Fibroblast of skin of abdomen (primary cell): ENCODE data around the gene CCDC6. TPM values are rescaled to one million over a fixed set of nuclear protein-coding genes. Genes with fewer than 3 reads are reported as not detected.
"Not testable (repeated sequence)": the region's sequence is repeated elsewhere in the genome, so short reads cannot be mapped to it uniquely, and the experiment has no call there.

ENCODE experiments used
- DNase-seq: peaks from one replicate; pipeline ENCODE4 v3.0.0-alpha.2; 2013
- polyA plus RNA-seq, 2 experiments: library from polyadenylated mRNA; unstranded; fragments of 120-200 nt; gene quantifications; one replicate each; pipeline ENCODE4 v1.2.1, GENCODE V29; 2013; ENCODE audit not compliant: insufficient read length in 2 of 2

CCDC6 gene
- polyA plus RNA-seq (2013, experiment 1 of 2; ENCODE audit: insufficient read length): 40.5 TPM
- polyA plus RNA-seq (2013, experiment 2 of 2; ENCODE audit: insufficient read length): 38.1 TPM

DNA sequence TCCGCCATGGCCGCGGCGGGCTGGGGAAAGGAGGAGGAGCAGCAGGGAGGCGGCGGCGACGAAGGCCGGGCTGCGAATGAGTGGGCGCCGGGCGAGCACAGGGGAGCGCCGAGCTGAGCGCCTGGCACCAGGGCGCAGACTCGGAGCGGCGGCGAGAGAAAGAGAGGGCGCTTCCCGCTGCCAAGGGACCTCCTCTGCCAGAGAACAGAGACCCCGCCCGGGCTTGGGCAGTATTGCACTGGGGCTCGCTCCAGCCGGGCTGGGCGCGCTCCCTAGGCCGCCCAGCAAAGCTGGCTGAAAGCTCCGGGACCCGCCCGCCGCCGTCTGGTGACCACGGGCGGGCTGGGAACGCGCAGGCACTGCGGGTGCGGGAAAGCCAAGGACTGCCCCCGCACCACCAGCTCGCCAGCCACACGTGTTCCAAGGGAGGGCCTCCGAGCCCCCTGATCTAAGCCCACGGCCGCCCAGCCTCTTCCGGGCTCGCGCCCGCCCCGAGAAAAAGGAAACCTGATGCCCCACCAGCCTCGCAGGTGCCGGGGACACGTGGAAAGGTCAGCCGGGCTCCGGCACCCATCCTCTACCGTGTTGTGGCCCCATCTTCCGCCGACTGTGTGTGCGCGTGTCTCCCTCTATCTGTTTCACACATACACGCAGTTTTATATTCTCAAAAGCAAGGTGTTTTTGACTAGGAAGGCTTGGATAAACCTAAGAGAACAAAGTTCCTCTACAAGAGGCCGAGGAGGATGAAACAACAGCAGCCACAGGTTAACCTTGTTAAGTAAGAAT is at the start of gene CCDC6:
Gene CCDC6, minus strand, starts transcription at position 140 of the 786 bp plus-strand sequence. Its CDS starts 132 bp downstream, at position 8.
- peak; percentile 93 for DNase-seq

DNA sequence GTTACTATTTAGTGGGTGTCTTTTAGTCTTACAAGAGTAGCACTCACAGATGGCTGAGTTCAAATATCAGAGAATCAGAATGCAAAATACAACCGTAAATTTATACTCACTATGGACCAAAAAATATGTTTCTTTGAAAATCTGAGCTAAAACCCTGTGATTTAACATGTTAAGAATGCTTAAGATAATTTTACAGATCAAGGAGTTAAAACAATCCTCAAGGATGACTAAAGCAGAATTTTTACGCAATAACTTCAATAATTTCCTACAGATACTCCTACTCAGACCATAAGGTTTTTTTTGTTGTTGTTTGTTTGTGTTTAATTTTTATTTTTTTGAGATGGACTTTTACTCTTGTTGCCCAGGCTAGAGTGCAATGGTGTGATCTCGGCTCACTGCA is 47.9 kb upstream of the CCDC6 start:
- peak; percentile 4 for DNase-seq

DNA sequence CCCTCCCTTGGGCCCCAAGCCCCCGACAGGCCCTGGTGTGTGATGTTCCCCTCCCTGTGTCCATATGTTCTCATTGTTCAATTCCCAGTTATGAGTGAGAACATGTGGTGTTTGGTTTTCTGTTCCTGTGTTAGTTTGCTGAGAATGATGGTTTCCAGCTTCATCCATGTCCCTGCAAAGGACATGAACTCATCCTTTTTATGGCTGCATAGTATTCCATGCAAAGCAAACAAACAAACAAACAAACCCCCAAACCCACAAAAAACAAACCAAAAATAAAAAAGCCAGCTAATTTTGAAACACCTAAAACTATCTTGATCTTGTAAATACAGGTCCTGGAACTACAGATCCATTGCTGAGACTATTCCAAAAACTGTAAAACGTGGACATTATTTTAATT is 47.4 kb upstream of the CCDC6 start:
- not testable (repeated sequence) for DNase-seq

DNA sequence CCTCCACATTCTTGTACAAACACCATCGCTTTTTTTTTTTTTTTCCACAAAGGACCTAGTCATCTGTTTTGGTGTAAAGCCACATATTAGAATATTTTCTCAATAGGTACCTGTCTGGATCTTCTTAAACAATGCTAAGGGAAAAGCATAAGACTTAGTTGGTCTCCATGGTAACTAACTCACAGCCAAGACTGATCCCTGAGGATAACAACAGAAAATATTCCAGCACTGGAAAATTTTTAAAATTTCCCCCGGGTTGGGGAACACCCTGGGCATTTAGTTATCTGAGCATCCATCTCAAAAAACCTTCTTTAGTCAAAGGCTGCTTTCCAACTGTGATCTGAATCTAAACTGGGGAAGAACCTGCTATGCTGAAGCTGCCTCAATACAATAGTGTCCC is 43.7 kb upstream of the CCDC6 start:
- DNase-seq: no peak

DNA sequence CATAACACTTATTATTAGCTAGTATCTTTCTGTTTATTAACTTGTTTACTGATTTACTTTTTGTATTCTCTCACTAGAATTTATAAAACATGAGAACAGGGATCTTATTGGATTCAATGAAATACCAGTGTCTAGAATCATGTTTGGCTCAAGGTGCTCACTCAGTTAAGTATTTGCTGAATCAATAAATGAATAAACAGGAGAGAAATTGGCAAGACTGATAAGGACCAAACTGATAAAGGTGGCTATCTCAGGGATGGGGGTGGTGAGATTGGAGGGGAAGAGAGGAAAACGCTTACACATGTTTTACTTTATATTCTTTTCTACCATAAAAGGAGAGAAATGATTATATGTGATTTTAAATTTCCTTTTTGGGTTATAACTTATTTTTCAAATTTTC is 43.3 kb upstream of the CCDC6 start:
- DNase-seq: no peak

DNA sequence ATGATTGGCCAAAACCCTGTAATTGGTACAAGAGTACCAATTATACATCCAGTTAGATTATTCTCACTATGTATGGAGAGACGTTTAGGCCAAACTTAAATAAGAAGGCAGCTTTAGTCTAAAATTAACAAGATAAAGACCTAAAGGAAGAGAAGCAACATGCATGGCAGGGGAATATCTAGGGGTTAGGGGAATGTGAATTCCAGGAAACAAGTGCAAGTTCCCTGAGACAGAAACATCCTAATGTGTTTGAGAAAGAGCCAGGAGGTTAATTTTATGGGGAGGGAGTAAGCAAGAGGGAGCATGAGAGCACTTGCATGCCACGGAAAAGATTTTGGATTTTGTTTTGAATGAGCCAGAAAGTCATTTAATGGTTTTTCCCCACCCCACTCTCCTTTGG is 39.6 kb upstream of the CCDC6 start:
- no peak for DNase-seq

DNA sequence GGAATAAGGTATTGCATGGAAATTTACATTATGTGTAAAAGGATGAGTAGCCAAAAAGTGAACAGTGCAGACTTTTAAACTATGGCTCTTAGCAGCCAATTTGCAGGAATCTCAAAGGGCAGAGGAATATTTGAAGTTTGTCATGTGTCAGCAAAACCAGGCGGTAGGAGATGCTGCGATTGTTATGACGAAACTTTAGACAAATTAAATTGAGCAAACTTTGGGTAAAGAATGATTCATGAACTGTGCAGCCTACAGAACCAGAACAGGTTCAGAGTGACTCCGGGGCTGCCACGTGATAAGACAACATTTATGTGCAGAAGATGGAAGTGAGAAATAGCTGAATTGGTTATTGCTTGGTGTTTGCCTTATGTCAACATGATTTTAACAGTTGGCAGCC is 39.2 kb upstream of the CCDC6 start:
- no peak for DNase-seq

DNA sequence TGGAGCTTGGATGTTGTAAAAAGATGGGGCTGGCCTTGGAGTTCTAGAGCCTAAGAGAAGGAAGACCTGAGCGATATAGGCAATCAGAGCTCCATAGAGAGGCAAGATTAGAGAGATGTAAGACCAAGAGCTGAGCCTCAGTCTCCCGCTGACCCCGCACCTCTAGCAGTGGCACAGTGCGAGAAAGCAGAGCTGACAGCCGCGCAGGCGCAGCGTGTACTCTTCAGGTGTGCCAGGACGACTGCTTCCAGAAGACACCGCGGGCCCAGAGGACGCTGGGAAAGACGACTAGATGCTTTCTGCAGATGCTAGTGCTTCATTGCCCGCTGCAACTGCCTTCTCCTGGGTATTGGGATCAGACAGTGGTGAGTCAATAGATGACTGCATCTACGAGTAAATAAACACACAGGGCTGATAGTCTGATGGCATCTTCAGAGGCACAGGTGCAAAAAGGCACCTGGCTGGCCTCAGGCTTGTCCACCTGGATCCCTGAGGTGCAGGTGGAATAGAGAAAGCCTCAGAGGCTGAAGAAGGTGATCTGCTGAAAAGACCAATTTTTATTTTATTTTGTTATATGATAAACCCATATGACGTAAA is 38.1 kb upstream of the CCDC6 start:
- no peak for DNase-seq

DNA sequence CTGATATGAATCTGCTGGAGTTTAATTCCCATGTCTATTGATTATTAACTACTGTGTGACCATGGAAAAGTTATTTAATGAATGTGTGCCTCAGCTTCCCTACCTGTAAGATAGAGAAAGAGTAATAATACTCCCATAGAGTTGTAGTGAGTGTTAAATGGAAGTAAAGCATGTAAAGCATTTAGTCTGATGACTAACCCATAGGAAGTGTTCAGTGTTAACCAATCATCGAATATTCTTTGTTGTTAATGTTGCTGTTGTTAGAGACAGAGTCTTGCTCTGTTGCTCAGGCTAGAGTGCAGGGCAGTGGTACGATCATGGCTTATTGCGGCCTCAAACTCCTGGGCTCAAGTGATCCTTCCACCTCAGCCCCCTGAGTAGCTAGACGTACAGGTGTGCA is 36.2 kb upstream of the CCDC6 start:
- DNase-seq: no peak

DNA sequence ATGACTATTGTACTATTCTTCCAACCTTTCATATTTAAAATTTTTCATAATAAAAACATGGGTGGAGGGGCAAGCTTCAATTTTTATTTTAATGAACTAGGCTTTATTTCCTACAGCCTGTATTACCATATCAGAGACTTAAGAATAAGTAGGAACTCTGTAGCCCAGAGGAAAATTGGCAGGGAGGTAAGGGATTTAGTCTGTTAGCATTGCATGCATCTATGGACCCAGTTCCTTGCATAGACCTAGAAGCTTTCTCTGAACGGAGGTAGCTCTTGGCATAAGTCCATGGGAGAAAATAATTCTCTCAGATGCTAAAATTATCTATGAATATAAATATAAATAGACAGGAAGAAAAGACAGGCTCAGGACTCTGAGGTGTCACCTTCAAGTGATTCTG is 31.4 kb upstream of the CCDC6 start:
- no peak for DNase-seq

DNA sequence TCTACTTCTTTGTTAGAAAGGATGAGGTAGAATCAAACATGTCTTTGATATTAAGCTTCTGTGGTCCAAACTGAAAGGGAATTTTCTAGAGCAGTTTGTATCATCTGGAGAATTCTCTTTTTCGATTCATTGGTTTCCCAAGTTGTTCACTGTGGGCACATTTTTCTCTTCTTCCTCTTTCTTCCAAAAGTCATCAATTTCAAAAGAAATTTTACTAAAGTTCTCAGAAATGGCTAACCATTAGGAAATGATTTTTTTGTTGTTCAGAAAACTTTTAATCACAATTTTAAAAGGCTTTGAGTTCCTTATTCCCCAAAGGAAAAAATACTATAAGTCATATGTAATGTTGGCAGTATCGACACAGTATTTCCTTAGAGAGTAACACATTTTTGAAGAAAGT is 28.3 kb upstream of the CCDC6 start:
- no peak for DNase-seq

DNA sequence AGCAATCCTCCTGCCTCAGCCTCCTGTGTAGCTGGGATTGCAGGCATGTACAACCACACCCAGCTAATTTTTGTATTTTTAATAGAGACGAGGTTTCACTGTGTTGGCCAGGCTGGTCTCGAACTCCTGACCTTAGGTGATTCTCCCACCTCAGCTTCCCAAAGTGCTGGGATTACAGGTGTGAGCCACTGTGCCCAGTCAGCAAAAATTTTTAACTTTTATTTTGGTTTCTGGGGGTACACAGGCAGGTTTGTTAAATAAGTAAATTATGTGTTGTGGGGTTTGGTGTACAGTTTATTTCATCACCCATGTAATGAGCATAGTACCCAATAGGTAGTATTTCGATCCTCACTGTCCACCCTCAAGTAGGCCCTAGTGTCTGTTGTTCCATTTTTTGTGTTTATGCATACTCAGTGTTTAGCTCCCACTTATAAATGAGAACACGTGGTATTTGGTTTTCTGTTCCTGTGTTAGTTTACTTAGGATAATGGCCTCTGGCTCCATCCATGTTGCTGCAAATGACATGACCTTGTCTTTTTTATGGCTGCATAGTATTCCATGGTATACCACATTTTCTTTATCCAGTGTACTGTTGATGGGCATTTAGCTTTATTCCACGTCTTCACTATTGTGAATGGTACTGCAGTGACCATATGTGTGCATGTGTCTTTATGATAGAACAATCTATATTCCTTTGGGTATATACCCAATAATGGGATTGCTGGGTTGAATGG is 24.6 kb upstream of the CCDC6 start:
- DNase-seq: not testable (repeated sequence)

DNA sequence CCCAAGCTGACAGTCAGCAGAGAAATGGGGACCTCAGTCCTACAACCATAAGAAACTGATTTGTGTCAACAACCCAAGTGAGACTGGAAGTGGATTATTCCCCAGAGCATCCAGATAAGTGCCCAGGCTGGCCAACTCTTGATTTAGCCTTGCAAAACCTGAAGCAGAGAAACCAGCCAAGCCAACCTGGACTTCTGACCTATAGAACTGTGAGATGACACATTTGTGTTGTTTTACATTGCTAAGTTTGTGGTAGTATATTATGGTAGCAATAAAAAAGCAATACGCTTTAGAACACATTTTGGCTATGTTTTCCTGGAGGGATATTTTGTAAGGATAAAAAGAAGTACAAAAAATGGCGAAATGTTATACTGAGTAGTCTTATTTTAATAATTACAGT is 19.7 kb upstream of the CCDC6 start:
- no peak for DNase-seq

DNA sequence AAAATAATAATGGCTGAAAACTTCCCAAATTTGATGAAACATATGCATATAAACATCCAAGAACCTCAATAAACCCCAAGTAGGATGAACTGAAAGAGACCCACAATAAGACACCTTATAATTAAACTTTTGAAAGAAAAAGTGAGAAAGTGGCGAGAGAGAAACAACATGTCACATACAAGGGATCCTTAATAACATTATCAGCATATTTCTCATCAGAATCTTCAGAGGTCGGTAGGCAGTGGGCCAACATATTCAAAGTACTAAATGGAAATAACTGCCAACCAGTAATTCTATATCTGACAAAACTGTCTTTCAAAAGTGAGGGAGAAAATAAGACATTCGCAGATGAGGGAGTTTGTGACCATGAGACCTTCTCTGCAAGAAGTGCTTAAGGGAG is 16.6 kb upstream of the CCDC6 start:
- no peak for DNase-seq

DNA sequence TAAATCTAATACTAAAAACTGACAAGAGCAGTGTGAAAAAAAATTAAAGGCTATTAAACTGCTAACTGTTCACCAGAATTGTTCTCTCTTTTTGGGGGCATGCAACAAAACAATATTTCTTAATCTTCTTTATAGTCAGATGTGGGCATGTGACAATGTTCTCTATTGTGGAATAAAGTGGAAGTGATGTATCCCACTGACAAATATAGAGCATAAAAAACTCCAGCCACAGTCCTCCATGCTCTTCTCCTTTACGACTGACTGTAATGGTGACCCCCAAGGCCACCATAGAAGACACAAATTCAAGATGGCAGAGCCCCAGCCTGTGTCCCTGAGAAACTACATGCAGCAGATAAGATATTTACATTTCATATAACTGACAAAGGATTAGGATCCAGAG is 11.6 kb upstream of the CCDC6 start:
- DNase-seq: no peak

DNA sequence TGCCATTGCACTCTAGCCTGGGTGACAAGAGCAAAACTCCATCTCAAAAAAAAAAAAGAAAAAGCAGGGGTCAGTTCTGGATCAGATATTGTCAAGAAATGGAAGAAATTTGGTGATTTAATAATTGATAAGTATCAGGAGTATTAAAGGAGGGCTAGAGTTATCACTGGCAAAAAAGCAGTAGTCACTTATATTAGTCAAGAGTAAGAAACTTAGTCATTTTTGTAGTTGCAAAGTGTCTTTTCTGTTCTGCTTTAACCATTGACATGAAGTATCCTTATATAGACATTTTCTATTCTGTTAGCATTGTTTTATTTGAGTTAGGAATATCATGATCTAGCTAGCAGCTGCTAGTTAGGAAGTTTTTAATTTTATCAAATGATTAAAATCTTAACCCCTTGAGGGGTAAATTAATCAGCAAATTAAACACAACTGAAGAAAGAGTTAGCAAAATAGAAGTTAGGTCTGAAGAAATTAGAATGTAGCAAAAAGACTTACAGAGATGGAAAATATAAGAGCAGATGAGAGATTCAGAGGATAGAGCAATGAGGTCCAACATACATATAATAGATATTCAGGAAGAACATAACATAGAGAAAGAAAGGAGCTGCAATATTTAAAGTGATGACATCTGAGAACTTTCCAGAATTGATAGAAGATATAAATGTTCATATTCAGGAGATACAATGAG is 7.3 kb upstream of the CCDC6 start:
- no peak for DNase-seq

DNA sequence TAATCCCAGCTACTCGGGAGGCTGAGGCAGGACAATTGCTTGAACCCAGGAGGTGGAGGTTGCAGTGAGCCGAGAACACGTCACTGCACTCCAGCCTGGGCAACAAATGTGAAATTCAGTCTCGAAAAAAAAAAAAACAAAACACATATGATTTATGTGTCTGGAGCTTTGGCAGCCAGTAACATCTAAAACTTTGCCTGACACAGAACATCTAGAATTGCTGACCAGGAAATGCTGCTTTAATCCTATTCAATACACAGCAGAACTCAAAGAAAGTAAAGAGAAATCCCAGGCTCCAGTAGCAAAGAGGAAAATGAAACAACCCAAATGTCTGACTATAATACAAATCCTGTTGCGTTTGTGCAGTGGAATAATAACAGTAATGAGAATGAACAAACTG is 4.5 kb upstream of the CCDC6 start:
- DNase-seq: peak; percentile 37

DNA sequence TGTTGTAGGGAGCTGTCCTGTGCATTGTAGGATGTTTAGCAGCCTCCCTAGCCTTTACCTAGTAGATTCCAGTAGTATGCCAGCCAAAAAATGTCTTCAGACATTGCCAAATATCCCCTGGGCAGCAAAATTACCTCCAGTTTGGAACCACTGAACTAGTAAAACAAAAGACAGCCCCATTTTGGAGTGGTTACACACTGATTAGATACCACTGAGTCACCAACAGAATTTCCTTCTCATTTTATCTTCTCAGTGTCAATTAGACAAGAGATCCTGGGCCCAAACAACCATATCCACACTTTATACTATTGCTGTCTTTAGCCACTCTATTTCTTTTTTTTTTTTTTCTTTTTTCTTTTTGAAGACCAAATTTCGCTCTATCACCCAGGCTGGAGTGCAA is 3.5 kb upstream of the CCDC6 start:
- no peak for DNase-seq

DNA sequence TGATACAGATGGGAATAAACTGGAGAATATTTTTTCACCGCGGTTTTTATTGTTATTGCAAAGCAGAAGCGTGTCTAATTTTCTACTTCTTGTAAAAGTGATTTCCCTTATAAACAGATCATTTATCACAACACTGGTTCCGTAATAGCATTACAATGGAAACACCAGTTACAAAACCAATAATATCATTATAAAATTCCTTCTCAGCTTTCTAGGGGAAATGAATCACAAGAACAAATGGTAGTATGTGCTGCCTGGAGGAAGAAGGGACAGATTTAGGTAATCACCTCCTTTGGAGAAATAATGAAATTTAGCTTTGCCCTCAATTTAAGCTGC is 2.4 kb upstream of the CCDC6 start:
- no peak for DNase-seq

DNA sequence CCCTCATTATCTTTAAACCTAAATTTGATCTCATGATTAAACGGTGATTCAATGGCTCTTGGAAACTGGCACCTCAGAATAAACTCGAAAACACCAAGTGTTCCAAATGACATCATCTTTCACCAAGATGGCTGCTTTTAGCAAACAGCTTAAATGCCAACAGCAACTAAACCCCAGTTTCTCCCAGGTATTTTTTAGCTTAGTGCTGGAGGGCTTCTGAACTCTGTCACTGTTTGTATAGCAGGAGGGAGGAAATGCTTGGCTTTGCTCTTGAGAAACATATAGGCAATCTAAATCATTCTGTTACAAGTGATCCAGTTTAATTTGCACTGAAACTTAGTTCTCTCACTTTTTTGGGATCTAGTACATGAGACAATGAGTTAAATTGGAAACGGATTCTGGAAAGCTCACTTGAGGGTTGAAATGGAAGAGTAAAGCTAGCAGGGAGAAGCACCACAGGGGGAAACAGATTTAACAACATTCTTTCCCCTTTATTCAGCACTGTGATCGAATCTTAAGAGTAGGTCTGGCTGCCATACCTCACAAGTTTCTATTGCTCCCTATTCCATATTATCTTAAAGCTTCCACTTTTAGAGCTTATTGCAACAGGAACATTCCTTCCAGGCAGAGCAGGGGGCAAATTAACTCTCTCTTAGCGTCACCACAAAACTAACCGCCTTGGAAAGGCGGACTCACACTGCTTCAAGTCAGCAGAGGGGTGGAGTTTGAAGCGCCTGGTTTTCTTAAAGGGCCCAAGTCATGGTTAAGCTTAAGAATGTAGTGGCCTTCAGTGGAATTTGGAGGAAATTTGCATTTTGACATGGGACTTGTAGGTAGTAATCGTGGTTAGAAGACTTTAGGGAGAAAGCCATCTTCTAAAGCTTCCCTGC is 1.8 kb upstream of the CCDC6 start:
- peak; percentile 94 for DNase-seq

DNA sequence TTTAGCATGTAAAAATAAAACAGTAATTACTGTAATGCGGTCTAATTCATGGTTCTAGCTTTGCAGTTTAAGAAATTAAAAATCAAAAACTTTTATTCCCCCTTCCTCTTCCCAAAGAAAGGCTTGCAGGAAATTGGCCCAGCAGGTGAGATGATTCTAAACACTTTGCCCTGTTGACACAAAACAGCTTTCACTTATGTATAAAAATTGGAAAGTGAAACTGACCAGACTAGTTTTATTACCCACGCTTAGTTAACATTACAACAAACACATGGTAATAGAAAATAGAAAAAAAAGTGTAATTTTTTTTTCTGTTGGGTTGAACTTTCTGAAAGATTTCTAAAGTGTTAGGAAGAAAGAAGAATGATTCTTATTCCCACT is 1.2 kb upstream of the CCDC6 start:
- DNase-seq: no peak

DNA sequence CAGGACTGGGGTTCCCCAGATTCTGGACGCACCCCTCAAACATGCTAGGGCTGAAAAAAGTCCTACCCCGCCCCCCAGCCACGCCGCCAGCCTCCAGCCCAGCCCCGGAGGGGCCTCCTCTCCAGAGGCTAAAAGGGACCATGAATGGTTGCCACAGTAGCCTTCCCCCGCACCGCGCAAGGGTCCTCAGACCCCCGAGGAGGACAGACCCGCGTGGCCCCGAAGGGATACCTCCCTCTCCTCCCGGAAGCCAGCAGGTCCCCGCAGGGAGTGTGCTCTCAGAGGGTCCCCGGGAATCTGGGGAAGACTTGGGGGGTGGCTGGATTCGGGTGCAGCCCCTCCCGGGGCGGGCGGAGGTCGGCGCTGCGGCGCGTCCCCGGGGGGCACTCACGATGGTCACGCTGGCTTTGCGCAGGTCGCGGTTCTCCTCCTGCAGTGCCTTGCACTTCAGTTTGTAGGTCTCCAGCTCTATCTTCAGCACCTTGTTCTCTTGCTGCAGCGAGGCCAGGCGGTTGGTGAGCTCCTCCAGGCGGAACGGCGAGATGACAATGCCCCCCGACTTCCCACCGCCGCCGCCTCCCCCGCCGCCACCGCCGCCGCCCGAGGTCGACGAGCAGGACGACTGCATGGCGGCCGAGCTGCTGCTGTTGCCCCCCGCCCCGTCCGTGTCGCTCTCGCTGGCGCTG is 482 bp downstream of the CCDC6 start:
- no peak for DNase-seq
